PC-9 (cell line): ENCODE data around the gene ELMO1.

Experiments used
- CTCF ChIP-seq: fragments of 200-600 bp; sonication (generic); conservative IDR thresholded peaks from 2 replicates; pipeline ENCODE4 v1.6.1; 2017; ENCODE audit warnings: mixed run types, antibody characterized with exemption, mild to moderate bottlenecking, moderate library complexity
- EZH2 ChIP-seq: fragments of 200-600 bp; sonication (generic); IDR thresholded peaks from 2 replicates; pipeline ENCODE4 v1.8.0; 2017; ENCODE audit warnings: antibody characterized with exemption, low read depth

GRCh38 chr7:37195388-37195787 lies 253.3 kb downstream of the ELMO1 start:
- TF ChIP-seq CTCF: no peak
- TF ChIP-seq EZH2: no peak
